Endodermal cell (in vitro differentiated cells): ENCODE measurements around the gene NAP1L1. TPM values are rescaled to one million over a fixed set of nuclear protein-coding genes. Genes with fewer than 3 reads are reported as not detected.

Experiments
- DNase-seq: peaks from one replicate; pipeline ENCODE4 v3.0.0-alpha.2; 2017
- H3K27ac ChIP-seq: 2 replicates; pipeline ENCODE4 v1.5.1; 2013; ENCODE audit warnings: mild to moderate bottlenecking, low read depth, low read length, moderate library complexity
- H3K27me3 ChIP-seq: 2 replicates; pipeline ENCODE4 v1.6.1; 2013; ENCODE audit warnings: mild to moderate bottlenecking, low read length, moderate library complexity; ENCODE audit not compliant: insufficient read depth, control insufficient read depth, poor library complexity, severe bottlenecking
- H3K36me3 ChIP-seq: 2 replicates; pipeline ENCODE4 v1.7.0; 2013; ENCODE audit warnings: mild to moderate bottlenecking, low read length, moderate library complexity; ENCODE audit not compliant: control insufficient read depth, insufficient read depth
- H3K4me1 ChIP-seq: one replicate; pipeline ENCODE4 v1.7.0; 2013; ENCODE audit warnings: low read length; ENCODE audit not compliant: control insufficient read depth, insufficient read depth
- H3K4me3 ChIP-seq: 2 replicates; pipeline ENCODE4 v1.5.1; 2013; ENCODE audit warnings: mild to moderate bottlenecking, low read length, moderate library complexity
- H3K9ac ChIP-seq: 2 replicates; pipeline ENCODE4 v1.6.1; 2013; ENCODE audit warnings: mild to moderate bottlenecking, low read length, moderate library complexity; ENCODE audit not compliant: poor library complexity, severe bottlenecking; ENCODE audit errors: extremely low read depth
- H3K9me3 ChIP-seq: 2 replicates; pipeline ENCODE4 v1.6.1; 2013; ENCODE audit warnings: mild to moderate bottlenecking, low read length, moderate library complexity; ENCODE audit not compliant: control insufficient read depth
- H3K27ac Mint-ChIP-seq: 2 replicates; pipeline ENCODE4 v1.8.0; 2020; ENCODE audit warnings: mixed read lengths
- H3K27me3 Mint-ChIP-seq: 2 replicates; pipeline ENCODE4 v1.8.0; 2021; ENCODE audit warnings: mild to moderate bottlenecking, mixed read lengths; ENCODE audit not compliant: insufficient read depth
- H3K36me3 Mint-ChIP-seq: 2 replicates; pipeline ENCODE4 v1.8.0; 2020; ENCODE audit warnings: low read depth, mixed read lengths
- H3K4me1 Mint-ChIP-seq: 2 replicates; pipeline ENCODE4 v1.8.0; 2020; ENCODE audit warnings: mixed read lengths
- H3K4me3 Mint-ChIP-seq: 2 replicates; pipeline ENCODE4 v1.8.0; 2020; ENCODE audit warnings: mild to moderate bottlenecking, moderate library complexity, mixed read lengths
- H3K9me3 Mint-ChIP-seq: 2 replicates; pipeline ENCODE4 v1.8.0; 2020; ENCODE audit warnings: mild to moderate bottlenecking, mixed read lengths
- WGBS, 2 experiments: methylation state at CpG; one replicate each; pipeline versions ENCODE4 v1.1.5 to v1.1.7; 2013; ENCODE audit warnings: missing lambda C conversion rate in 2 of 2, mixed read lengths in 1 of 2; ENCODE audit not compliant: insufficient coverage in 1 of 2, insufficient read length in 1 of 2; 5-methylcytosine and 5-hydroxymethylcytosine counted together
- total RNA-seq, 2 donors: library from RNA; stranded (reverse); fragmentation: NEBNext Ultra II Directional in 1 of 2; extraction: Animal tissue kit (Norgen Biotek cat#: 25700) in 1 of 2; gene quantifications; 2 replicates in 1 of 2; 3 replicates in 1 of 2; pipeline ENCODE4 v1.2.1, GENCODE V29; 2021
- TF ChIP-seq, protein P1 (sequence below): fragments of 200-600 bp; sonication (generic); conservative IDR thresholded peaks from 2 replicates; pipeline ENCODE4 v1.5.0; 2021; ENCODE audit warnings: antibody characterized with exemption, mild to moderate bottlenecking

The NAP1L1 gene
- total RNA-seq, 2 donors from 2014 or later, result 711 to 829 TPM

GRCh38 chr12:75997658-75998057 lies 86.8 kb downstream of the NAP1L1 start:
- Histone ChIP-seq H3K27me3 (no peaks in the 10 kb centered on the region), H3K9me3 (no peaks in the 10 kb centered on the region), H3K4me1 (no peaks in the 10 kb centered on the region), H3K27ac (no peak overlapping the region), H3K9ac (no peak overlapping the region), H3K4me3 (no peak overlapping the region), H3K36me3 (no peaks in the 10 kb centered on the region)
- Mint-ChIP-seq H3K27ac (no peak overlapping the region), H3K9me3 (no peaks in the 10 kb centered on the region), H3K4me3 (no peak overlapping the region), H3K4me1 (no peaks in the 10 kb centered on the region), H3K36me3 (no peaks in the 10 kb centered on the region), H3K27me3 (no peaks in the 10 kb centered on the region)
- 95% methylated on average over 3 of the region's 3 CpGs for WGBS, 2 experiments
- DNase-seq, result no peak
- TF ChIP-seq, protein P1, sequence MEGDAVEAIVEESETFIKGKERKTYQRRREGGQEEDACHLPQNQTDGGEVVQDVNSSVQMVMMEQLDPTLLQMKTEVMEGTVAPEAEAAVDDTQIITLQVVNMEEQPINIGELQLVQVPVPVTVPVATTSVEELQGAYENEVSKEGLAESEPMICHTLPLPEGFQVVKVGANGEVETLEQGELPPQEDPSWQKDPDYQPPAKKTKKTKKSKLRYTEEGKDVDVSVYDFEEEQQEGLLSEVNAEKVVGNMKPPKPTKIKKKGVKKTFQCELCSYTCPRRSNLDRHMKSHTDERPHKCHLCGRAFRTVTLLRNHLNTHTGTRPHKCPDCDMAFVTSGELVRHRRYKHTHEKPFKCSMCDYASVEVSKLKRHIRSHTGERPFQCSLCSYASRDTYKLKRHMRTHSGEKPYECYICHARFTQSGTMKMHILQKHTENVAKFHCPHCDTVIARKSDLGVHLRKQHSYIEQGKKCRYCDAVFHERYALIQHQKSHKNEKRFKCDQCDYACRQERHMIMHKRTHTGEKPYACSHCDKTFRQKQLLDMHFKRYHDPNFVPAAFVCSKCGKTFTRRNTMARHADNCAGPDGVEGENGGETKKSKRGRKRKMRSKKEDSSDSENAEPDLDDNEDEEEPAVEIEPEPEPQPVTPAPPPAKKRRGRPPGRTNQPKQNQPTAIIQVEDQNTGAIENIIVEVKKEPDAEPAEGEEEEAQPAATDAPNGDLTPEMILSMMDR, result no peak

DNA sequence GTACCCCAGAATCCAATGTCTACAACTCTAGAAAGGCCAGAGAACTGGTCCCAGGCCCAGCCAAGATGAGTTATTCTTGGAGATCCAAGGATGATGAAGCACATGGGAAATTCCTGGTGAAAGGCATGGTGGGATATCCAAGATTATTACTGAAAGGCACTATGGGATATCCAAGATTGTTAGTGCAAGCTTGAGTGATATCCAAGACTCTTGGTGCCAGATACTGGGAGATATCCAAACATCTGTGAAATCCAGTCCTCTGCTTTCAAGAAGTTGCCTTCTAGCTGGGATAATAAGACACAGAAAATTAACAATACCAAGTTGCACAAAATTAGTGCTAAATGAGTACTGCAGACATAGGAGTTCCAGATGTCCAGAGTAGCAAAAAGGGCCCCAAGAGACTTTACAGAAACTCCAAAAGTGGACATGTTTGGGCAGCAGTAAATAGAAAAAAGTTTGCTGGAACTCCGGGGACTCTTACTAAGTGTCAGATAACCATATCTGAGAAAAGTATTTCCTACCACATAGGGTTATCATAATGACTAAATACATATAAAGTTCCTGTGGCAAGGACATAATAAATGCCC lies 87.5 kb downstream of the NAP1L1 start:
- H3K4me3 ChIP-seq, result no peak overlapping the region
- H3K27ac ChIP-seq, result no peak overlapping the region
- Mint-ChIP-seq H3K36me3 (no peaks in the 10 kb centered on the region), H3K27me3 (no peaks in the 10 kb centered on the region), H3K4me1 (peaks cover under 1% of the 10 kb centered on the region), H3K9me3 (no peaks in the 10 kb centered on the region), H3K4me3 (no peak overlapping the region), H3K27ac (no peak overlapping the region)
- H3K9ac ChIP-seq, result no peak overlapping the region
- WGBS, 2 experiments, result 100% methylated on average over 1 of the region's 1 CpG; no CpG with 5 or more reads in 1 of the 2 experiments
- TF ChIP-seq, protein P1, result no peak
- no peaks in the 10 kb centered on the region for H3K9me3 ChIP-seq
- no peaks in the 10 kb centered on the region for H3K36me3 ChIP-seq
- H3K27me3 ChIP-seq, result no peaks in the 10 kb centered on the region
- H3K4me1 ChIP-seq, result no peaks in the 10 kb centered on the region
- DNase-seq, result no peak

GRCh38 chr12:75995691-75996090 lies 88.8 kb downstream of the NAP1L1 start:
- Mint-ChIP-seq H3K4me1 (peaks cover 8% of the 10 kb centered on the region), H3K27me3 (no peaks in the 10 kb centered on the region), H3K4me3 (no peak overlapping the region), H3K36me3 (no peaks in the 10 kb centered on the region), H3K9me3 (no peaks in the 10 kb centered on the region), H3K27ac (no peak overlapping the region)
- Histone ChIP-seq H3K36me3 (no peaks in the 10 kb centered on the region), H3K9ac (no peak overlapping the region), H3K9me3 (no peaks in the 10 kb centered on the region), H3K4me3 (no peak overlapping the region), H3K4me1 (no peaks in the 10 kb centered on the region), H3K27me3 (no peaks in the 10 kb centered on the region), H3K27ac (no peak overlapping the region)
- no peak for DNase-seq
- TF ChIP-seq, protein P1, result no peak
